Liver (tissue), 3 donors: ENCODE measurements around the gene DIPK1B.

Source experiments
- CTCF ChIP-seq: fragments of 150-350 bp; IDR thresholded peaks from 2 replicates; pipeline ENCODE4 v1.5.1; 2017; ENCODE audit warnings: improper control_type of control experiment, low read depth, low read length; ENCODE audit not compliant: missing input control
- GABPA ChIP-seq, 2 donors: IDR thresholded peaks in 1 of 2; conservative IDR thresholded peaks in 1 of 2; 2 replicates each; pipeline ENCODE4 v1.6.1; 2016; ENCODE audit warnings: antibody characterized with exemption in 2 of 2, mild to moderate bottlenecking in 1 of 2, moderate library complexity in 1 of 2
- JUND ChIP-seq, 2 donors: IDR thresholded peaks; 2 replicates each; pipeline ENCODE4 v1.6.1; 2016; ENCODE audit warnings: antibody characterized with exemption in 2 of 2
- MAX ChIP-seq: IDR thresholded peaks from 2 replicates; pipeline ENCODE4 v1.6.1; 2016; ENCODE audit warnings: antibody characterized with exemption
- donor health status: healthy.
- donor health status: healthy.

DNA sequence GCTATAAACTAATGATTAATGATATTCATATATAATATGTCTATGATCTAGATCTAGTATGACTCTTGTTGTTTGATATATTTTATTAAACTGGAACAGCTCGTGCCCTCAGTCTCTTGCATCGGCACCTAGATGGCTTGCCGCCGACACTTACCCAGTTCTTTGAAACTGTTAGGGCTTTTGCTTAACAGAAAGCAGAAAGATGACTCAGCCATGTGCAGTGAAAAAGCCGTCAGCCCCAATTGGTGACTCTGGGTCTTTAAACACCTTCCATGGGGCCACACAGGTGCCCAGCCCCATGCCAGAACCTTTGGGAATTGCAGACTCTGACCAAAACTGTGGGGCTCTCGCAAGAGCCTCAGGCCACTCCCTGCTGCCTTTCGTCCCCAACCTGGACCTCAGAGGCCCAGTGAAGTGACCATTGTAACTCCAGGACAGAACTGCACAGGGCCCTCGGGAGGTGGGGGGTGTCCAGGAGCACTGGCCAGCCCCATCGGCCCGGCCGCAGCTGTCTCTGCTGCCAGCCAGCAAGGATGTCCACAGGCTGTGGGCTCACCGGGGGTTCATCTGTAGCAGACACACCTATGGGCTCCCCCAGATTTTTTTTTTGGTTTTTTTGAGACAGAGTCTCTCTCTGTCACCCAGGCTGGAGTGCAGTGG is 22.6 kb downstream of the DIPK1B start:
- TF ChIP-seq MAX (no peak), CTCF (no peak), GABPA (IDR thresholded peaks at IDR 0.05 in 1 of 2, conservative IDR thresholded peaks at IDR 0.05 in 1 of 2) (no peak), JUND (IDR thresholded peaks at IDR 0.05) (no peak)
